WTC11 (cell line): ENCODE results near the gene SERPINA4. TPM values are rescaled to one million over a fixed set of nuclear protein-coding genes. Genes with fewer than 3 reads are reported as not detected.

Experiments
- ATAC-seq: fragments of 200-7000 bp; cut with Tn5 transposase; 2 replicates; pipeline ENCODE4 v1.10.0; 2021; ENCODE audit warnings: mild to moderate bottlenecking, moderate library complexity
- CTCF ChIA-PET: fragments of 300-600 bp; sonication (Branson Sonifier 250); formaldehyde crosslinking; loops from one replicate; lab custom pipeline; 2021; ENCODE audit warnings: antibody characterized with exemption; lab: Charles Lee
- POLR2A ChIA-PET: fragments of 350-600 bp; sonication (Branson Sonifier 250); formaldehyde crosslinking; loops from one replicate; lab custom pipeline; 2021; ENCODE audit warnings: antibody characterized with exemption; lab: Charles Lee
- DNase-seq: peaks from one replicate; pipeline ENCODE4 v3.0.0; 2021; ENCODE audit warnings: low spot score
- H3K27ac Mint-ChIP-seq: 2 replicates; pipeline ENCODE4 v1.8.0; 2021; ENCODE audit warnings: mixed read lengths
- H3K27me3 Mint-ChIP-seq: 2 replicates; pipeline ENCODE4 v1.8.0; 2021; ENCODE audit warnings: low read depth, mild to moderate bottlenecking, moderate library complexity, mixed read lengths
- H3K36me3 Mint-ChIP-seq: 2 replicates; pipeline ENCODE4 v1.8.0; 2021; ENCODE audit warnings: mixed read lengths
- H3K4me1 Mint-ChIP-seq: 2 replicates; pipeline ENCODE4 v1.8.0; 2022; ENCODE audit warnings: mixed read lengths
- H3K4me3 Mint-ChIP-seq: 2 replicates; pipeline ENCODE4 v1.8.0; 2021; ENCODE audit warnings: mild to moderate bottlenecking, moderate library complexity, mixed read lengths
- H3K9me3 Mint-ChIP-seq: 2 replicates; pipeline ENCODE4 v1.8.0; 2021; ENCODE audit warnings: mixed read lengths
- ELF4 ChIP-seq: sonication (generic); formaldehyde crosslinking; IDR thresholded peaks from 2 replicates; pipeline ENCODE4 v1.8.1; 2022; ENCODE audit warnings: low read depth, mild to moderate bottlenecking, moderate library complexity, missing genetic modification reagents
- ERG ChIP-seq: fragments of 250-450 bp; sonication (Bioruptor Pico); IDR thresholded peaks from 2 replicates; pipeline ENCODE4 v1.8.0; 2021; ENCODE audit warnings: mild to moderate bottlenecking
- ESRRA ChIP-seq: sonication (generic); formaldehyde crosslinking; IDR thresholded peaks from 2 replicates; pipeline ENCODE4 v1.8.1; 2022; ENCODE audit warnings: mild to moderate bottlenecking, missing genetic modification reagents, borderline replicate concordance
- FOXK1 ChIP-seq: sonication (generic); formaldehyde crosslinking; IDR thresholded peaks from 2 replicates; pipeline ENCODE4 v1.8.0; 2022; ENCODE audit warnings: mild to moderate bottlenecking, moderate library complexity, missing genetic modification reagents
- JUN ChIP-seq: sonication (generic); formaldehyde crosslinking; IDR thresholded peaks from 2 replicates; pipeline ENCODE4 v1.8.0; 2023; ENCODE audit warnings: mild to moderate bottlenecking, missing genetic modification reagents
- MAX ChIP-seq: sonication (generic); formaldehyde crosslinking; IDR thresholded peaks from 2 replicates; pipeline ENCODE4 v1.8.0; 2022; ENCODE audit warnings: mild to moderate bottlenecking, missing genetic modification reagents
- MYBL2 ChIP-seq: sonication (generic); formaldehyde crosslinking; IDR thresholded peaks from 2 replicates; pipeline ENCODE4 v1.8.1; 2023; ENCODE audit warnings: mild to moderate bottlenecking, moderate library complexity, missing genetic modification reagents
- PRDM15 ChIP-seq: sonication (generic); formaldehyde crosslinking; IDR thresholded peaks from 2 replicates; pipeline ENCODE4 v1.8.0; 2022; ENCODE audit warnings: missing genetic modification reagents
- PRRX2 ChIP-seq: fragments of 250-450 bp; sonication (Bioruptor Pico); IDR thresholded peaks from 2 replicates; pipeline ENCODE4 v1.8.0; 2021; ENCODE audit warnings: mild to moderate bottlenecking
- SMAD4 ChIP-seq: sonication (generic); formaldehyde crosslinking; IDR thresholded peaks from 2 replicates; pipeline ENCODE4 v1.8.0; 2022; ENCODE audit warnings: mild to moderate bottlenecking, missing genetic modification reagents
- TEAD1 ChIP-seq: sonication (generic); formaldehyde crosslinking; IDR thresholded peaks from 2 replicates; pipeline ENCODE4 v1.8.0; 2022; ENCODE audit warnings: mild to moderate bottlenecking, missing genetic modification reagents
- ZBTB21 ChIP-seq: sonication (generic); formaldehyde crosslinking; IDR thresholded peaks from 2 replicates; pipeline ENCODE4 v1.8.1; 2023; ENCODE audit warnings: mild to moderate bottlenecking, missing genetic modification reagents, borderline replicate concordance
- ZNF281 ChIP-seq: sonication (generic); formaldehyde crosslinking; IDR thresholded peaks from 2 replicates; pipeline ENCODE4 v1.8.0; 2023; ENCODE audit warnings: mild to moderate bottlenecking, missing genetic modification reagents
- ZNF396 ChIP-seq: fragments of 250-450 bp; sonication (Bioruptor Pico); IDR thresholded peaks from 2 replicates; pipeline ENCODE4 v1.8.0; 2021; ENCODE audit warnings: mild to moderate bottlenecking, moderate library complexity, borderline replicate concordance
- ZNF416 ChIP-seq: fragments of 250-450 bp; sonication (Bioruptor Pico); IDR thresholded peaks from 2 replicates; pipeline ENCODE4 v1.9.0; 2021; ENCODE audit warnings: mild to moderate bottlenecking, inconsistent platforms
- ZNF671 ChIP-seq: fragments of 250-450 bp; sonication (Bioruptor Pico); IDR thresholded peaks from 2 replicates; pipeline ENCODE4 v1.8.0; 2021; ENCODE audit warnings: mild to moderate bottlenecking
- total RNA-seq: library from RNA; stranded (reverse); gene quantifications from 3 replicates; pipeline ENCODE4 v1.2.3, GENCODE V29; 2021
- TF ChIP-seq, protein P1 (sequence below): sonication (generic); formaldehyde crosslinking; IDR thresholded peaks from 2 replicates; pipeline ENCODE4 v1.8.0; 2023; ENCODE audit warnings: missing genetic modification reagents, mild to moderate bottlenecking, borderline replicate concordance

The SERPINA4 gene
- total RNA-seq, 1 experiment from 2014 or later, result not detected

- TF ChIP-seq, protein P1, sequence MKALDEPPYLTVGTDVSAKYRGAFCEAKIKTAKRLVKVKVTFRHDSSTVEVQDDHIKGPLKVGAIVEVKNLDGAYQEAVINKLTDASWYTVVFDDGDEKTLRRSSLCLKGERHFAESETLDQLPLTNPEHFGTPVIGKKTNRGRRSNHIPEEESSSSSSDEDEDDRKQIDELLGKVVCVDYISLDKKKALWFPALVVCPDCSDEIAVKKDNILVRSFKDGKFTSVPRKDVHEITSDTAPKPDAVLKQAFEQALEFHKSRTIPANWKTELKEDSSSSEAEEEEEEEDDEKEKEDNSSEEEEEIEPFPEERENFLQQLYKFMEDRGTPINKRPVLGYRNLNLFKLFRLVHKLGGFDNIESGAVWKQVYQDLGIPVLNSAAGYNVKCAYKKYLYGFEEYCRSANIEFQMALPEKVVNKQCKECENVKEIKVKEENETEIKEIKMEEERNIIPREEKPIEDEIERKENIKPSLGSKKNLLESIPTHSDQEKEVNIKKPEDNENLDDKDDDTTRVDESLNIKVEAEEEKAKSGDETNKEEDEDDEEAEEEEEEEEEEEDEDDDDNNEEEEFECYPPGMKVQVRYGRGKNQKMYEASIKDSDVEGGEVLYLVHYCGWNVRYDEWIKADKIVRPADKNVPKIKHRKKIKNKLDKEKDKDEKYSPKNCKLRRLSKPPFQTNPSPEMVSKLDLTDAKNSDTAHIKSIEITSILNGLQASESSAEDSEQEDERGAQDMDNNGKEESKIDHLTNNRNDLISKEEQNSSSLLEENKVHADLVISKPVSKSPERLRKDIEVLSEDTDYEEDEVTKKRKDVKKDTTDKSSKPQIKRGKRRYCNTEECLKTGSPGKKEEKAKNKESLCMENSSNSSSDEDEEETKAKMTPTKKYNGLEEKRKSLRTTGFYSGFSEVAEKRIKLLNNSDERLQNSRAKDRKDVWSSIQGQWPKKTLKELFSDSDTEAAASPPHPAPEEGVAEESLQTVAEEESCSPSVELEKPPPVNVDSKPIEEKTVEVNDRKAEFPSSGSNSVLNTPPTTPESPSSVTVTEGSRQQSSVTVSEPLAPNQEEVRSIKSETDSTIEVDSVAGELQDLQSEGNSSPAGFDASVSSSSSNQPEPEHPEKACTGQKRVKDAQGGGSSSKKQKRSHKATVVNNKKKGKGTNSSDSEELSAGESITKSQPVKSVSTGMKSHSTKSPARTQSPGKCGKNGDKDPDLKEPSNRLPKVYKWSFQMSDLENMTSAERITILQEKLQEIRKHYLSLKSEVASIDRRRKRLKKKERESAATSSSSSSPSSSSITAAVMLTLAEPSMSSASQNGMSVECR (CRISPR knock-in tag), result no peak
- TF ChIP-seq PRRX2 (no peak), JUN (CRISPR knock-in tag) (no peak), SMAD4 (CRISPR knock-in tag) (no peak), ZBTB21 (no peak), FOXK1 (CRISPR knock-in tag) (no peak), TEAD1 (CRISPR knock-in tag) (no peak)
Measured at GRCh38 chr14:94561656-94562010, 391 bp downstream of the SERPINA4 start (continued).

- H3K27me3 Mint-ChIP-seq, result no peaks in the 10 kb centered on the region
Measured at GRCh38 chr14:94562022-94562421, 780 bp downstream of the SERPINA4 start.

More at GRCh38 chr14:94562022-94562421, 780 bp downstream of the SERPINA4 start:
- Mint-ChIP-seq H3K4me1 (no peaks in the 10 kb centered on the region), H3K36me3 (no peaks in the 10 kb centered on the region), H3K9me3 (peaks cover 10% of the 10 kb centered on the region)
- no peak for ATAC-seq
- TF ChIP-seq ZNF671 (CRISPR knock-in tag) (no peak), MYBL2 (CRISPR knock-in tag) (no peak), ZNF416 (CRISPR knock-in tag) (no peak), PRDM15 (CRISPR knock-in tag) (no peak), MAX (no peak), ZNF396 (CRISPR knock-in tag) (no peak), ERG (CRISPR knock-in tag) (no peak), ESRRA (CRISPR knock-in tag) (no peak), ELF4 (CRISPR knock-in tag) (no peak), ZNF281 (no peak)
- TF ChIP-seq, all 79 proteins: peak for 0
- POLR2A ChIA-PET, result no interaction called here
- CTCF ChIA-PET, result interaction anchor here (0.9 kb wide), 1 partner anchor 13 kb away, joined by 5 read pairs; no protein-coding TSS in a partner anchor
- Mint-ChIP-seq H3K27ac (no peak overlapping the region), H3K4me3 (no peak overlapping the region)
- DNase-seq, result no peak
